ENCODE results near the gene STEAP1B. TPM values are rescaled to one million over a fixed set of nuclear protein-coding genes. Genes with fewer than 3 reads are reported as not detected.

Gene STEAP1B
- total and polyA plus RNA-seq, 2 donors (not counting 3 experiments of a cell fraction or from before 2014, with no cell fraction given), result 32.2 to 46.1 TPM

DNA sequence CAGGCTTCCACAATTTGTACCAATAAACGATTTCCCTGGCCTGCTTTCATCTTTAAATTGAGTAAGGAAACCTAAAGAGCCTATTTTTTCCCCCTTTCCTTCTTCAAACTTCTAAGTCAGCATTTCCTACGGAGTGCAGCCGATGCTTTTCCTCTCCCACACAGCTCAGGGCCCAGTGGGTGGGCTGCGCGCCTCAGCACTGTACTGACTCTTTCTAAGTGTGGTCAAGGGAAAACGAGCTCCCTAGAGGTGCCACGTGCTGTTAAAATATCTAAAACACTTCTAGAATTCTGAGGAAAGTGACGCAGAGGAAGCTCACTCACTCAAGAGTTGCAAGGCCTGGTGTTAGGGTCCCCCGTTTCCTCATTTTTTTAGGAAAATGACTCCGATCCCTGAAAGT is 29.0 kb downstream of the STEAP1B start:
- dilution Hi-C loops (cut with MboI; ENCODE audit: extremely low pct_ligation_motif_present, low sequenced_read_pairs) (loop anchor here (25.0 kb wide), 1 partner anchor 359 kb away; no protein-coding TSS in a partner anchor), intact Hi-C loops (cut with micrococcal nuclease) (no loop called here)
- no peaks in the 10 kb centered on the region for H3K4me1 ChIP-seq (ENCODE audit: control insufficient read depth, extremely low read depth, insufficient read depth, low read length)
- no peaks in the 10 kb centered on the region for H3K9me1 ChIP-seq (replicated peaks; ENCODE audit: control insufficient read depth, extremely low read depth, insufficient read depth, low read length)
- peaks cover 0 to 2% of the 10 kb centered on the region in 2 experiments for H3K36me3 ChIP-seq (ENCODE audit: control insufficient read depth in 2 of 2, extremely low read depth in 1 of 2, insufficient read depth in 2 of 2, low read length in 2 of 2)
- H3K27ac ChIP-seq (ENCODE audit: insufficient read depth, low read depth, low read length), result no peak overlapping the region
- H3K27me3 ChIP-seq (ENCODE audit: control insufficient read depth in 2 of 2, insufficient read depth in 2 of 2, low read length in 2 of 2), result no peaks in the 10 kb centered on the region
- no peaks in the 10 kb centered on the region for H4K20me1 ChIP-seq (replicated peaks; ENCODE audit: control insufficient read depth, extremely low read depth, insufficient read depth, low read length)
- H3K9ac ChIP-seq (replicated peaks; ENCODE audit: extremely low read depth, insufficient read depth, low read length), result no peak overlapping the region
- no peaks in the 10 kb centered on the region for H3K9me3 ChIP-seq (replicated peaks; ENCODE audit: control insufficient read depth, insufficient read depth, low read length)
- DNase-seq (ENCODE audit: low read depth, low spot score) (no peak), FAIRE-seq (no peak)
- CTCF ChIA-PET, result interaction anchor here (1.0 kb wide), 1 partner anchor 13 kb away, joined by 4 read pairs; no protein-coding TSS in a partner anchor
- BruUV-seq (replicated peaks), result no TSS peak
- H3K79me2 ChIP-seq (ENCODE audit: control insufficient read depth, insufficient read depth, low read length), result no peaks in the 10 kb centered on the region
- H3K4me3 ChIP-seq (replicated peaks in 1 of 3; ENCODE audit: insufficient read depth in 1 of 3, low read depth in 1 of 3, low read length in 3 of 3), result no peak overlapping the region
- H2AFZ ChIP-seq (ENCODE audit: low read depth, low read length), result no peak overlapping the region
- no peak for TF ChIP-seq POLR2A (IDR thresholded peaks at IDR 0.05; ENCODE audit: low read depth, low read length)
- no peak for TF ChIP-seq FOS (IDR thresholded peaks at IDR 0.05; ENCODE audit: borderline replicate concordance, insufficient read depth, low read length)
- no peak for TF ChIP-seq JUN (IDR thresholded peaks at IDR 0.05; ENCODE audit: borderline replicate concordance, insufficient read depth, insufficient read length, low read depth)
- no peak for TF ChIP-seq POLR2AphosphoS5 (IDR thresholded peaks at IDR 0.05; ENCODE audit: insufficient read depth, low read depth, low read length)
- TF ChIP-seq, protein P1, sequence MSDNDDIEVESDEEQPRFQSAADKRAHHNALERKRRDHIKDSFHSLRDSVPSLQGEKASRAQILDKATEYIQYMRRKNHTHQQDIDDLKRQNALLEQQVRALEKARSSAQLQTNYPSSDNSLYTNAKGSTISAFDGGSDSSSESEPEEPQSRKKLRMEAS (IDR thresholded peaks at IDR 0.05; ENCODE audit: insufficient read depth, insufficient read length), result no peak
- TF ChIP-seq GATA2 (IDR thresholded peaks at IDR 0.05; ENCODE audit: insufficient read depth, insufficient read length, low read depth, low read length), result no peak
- no peak for TF ChIP-seq MYC (IDR thresholded peaks at IDR 0.05; ENCODE audit: low read depth, low read length)
- TF ChIP-seq EZH2 (IDR thresholded peaks at IDR 0.05; ENCODE audit: borderline replicate concordance, low read depth, low read length, severe bottlenecking), result no peak
- TF ChIP-seq, protein P2, sequence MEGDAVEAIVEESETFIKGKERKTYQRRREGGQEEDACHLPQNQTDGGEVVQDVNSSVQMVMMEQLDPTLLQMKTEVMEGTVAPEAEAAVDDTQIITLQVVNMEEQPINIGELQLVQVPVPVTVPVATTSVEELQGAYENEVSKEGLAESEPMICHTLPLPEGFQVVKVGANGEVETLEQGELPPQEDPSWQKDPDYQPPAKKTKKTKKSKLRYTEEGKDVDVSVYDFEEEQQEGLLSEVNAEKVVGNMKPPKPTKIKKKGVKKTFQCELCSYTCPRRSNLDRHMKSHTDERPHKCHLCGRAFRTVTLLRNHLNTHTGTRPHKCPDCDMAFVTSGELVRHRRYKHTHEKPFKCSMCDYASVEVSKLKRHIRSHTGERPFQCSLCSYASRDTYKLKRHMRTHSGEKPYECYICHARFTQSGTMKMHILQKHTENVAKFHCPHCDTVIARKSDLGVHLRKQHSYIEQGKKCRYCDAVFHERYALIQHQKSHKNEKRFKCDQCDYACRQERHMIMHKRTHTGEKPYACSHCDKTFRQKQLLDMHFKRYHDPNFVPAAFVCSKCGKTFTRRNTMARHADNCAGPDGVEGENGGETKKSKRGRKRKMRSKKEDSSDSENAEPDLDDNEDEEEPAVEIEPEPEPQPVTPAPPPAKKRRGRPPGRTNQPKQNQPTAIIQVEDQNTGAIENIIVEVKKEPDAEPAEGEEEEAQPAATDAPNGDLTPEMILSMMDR (IDR thresholded peaks at IDR 0.05; ENCODE audit: extremely low read depth in 1 of 2, insufficient read depth in 1 of 2, low read depth in 1 of 2, low read length in 2 of 2), result no peak
- no peak overlapping the region for H3K4me2 ChIP-seq (ENCODE audit: insufficient read depth, low read length)
- POLR2A ChIA-PET, result no interaction called here
